ENCODE results near the gene MXRA7.

DNA sequence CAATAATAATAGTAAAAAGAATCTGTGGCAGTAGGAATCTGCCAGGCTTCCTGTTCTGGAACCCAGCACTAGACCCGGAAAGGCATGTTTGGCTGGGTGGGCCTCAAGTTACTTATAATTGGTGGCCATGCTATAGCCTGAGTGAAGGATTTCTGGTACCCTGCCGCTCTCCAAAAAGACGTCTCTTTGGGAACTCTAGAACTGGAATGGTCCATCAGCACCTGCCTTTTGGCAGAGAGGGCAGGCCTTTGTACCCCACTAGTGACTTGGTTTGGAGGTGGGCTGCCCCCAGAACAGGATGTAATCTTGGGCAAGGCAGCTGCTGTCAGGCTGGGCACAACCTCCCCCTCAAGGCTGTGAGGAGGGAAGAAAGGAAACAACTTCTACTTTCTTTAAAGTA, 37.9 kb downstream of the MXRA7 start:
- TF ChIP-seq, protein P1, sequence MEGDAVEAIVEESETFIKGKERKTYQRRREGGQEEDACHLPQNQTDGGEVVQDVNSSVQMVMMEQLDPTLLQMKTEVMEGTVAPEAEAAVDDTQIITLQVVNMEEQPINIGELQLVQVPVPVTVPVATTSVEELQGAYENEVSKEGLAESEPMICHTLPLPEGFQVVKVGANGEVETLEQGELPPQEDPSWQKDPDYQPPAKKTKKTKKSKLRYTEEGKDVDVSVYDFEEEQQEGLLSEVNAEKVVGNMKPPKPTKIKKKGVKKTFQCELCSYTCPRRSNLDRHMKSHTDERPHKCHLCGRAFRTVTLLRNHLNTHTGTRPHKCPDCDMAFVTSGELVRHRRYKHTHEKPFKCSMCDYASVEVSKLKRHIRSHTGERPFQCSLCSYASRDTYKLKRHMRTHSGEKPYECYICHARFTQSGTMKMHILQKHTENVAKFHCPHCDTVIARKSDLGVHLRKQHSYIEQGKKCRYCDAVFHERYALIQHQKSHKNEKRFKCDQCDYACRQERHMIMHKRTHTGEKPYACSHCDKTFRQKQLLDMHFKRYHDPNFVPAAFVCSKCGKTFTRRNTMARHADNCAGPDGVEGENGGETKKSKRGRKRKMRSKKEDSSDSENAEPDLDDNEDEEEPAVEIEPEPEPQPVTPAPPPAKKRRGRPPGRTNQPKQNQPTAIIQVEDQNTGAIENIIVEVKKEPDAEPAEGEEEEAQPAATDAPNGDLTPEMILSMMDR (IDR thresholded peaks at IDR 0.05), result no peak
- TF ChIP-seq EZH2 (IDR thresholded peaks at IDR 0.05; ENCODE audit: borderline replicate concordance, insufficient read depth, low read depth, low read length, poor library complexity, severe bottlenecking), result no peak

All from B cell (primary cell).